ENCODE data around the gene CA11. TPM values are rescaled to one million over a fixed set of nuclear protein-coding genes. Genes with fewer than 3 reads are reported as not detected.

Gene CA11
- total RNA-seq, 2 experiments from 2014 or later: 11.1 to 13.0 TPM

GRCh38 chr19:48600679-48601417 is 45.1 kb downstream of the CA11 start:
- ATAC-seq (no peak), DNase-seq (no peak)
- intact Hi-C loops (cut with micrococcal nuclease): no loop called here
- H3K4me3 Mint-ChIP-seq: no peak overlapping the region
- ChIA-PET CTCF (interaction anchor here (1.1 to 2.8 kb wide), 2 partner anchors 12 to 194 kb away, joined by 3 to 9 read pairs; no protein-coding TSS in a partner anchor), POLR2A (interaction anchor here (1.3 kb wide), 1 partner anchor 14 kb away, joined by 5 read pairs; the partner anchor contains the start of gene FAM83E)
- no peaks in the 10 kb centered on the region for H3K36me3 Mint-ChIP-seq (ENCODE audit: low read depth)
- no peak overlapping the region for H3K27ac Mint-ChIP-seq
- H3K27me3 Mint-ChIP-seq: no peaks in the 10 kb centered on the region
- no peak for TF ChIP-seq CTCF (IDR thresholded peaks at IDR 0.05)
- no peaks in the 10 kb centered on the region for H3K4me1 Mint-ChIP-seq (ENCODE audit: low read depth)
- no peaks in the 10 kb centered on the region for H3K9me3 Mint-ChIP-seq

DNA sequence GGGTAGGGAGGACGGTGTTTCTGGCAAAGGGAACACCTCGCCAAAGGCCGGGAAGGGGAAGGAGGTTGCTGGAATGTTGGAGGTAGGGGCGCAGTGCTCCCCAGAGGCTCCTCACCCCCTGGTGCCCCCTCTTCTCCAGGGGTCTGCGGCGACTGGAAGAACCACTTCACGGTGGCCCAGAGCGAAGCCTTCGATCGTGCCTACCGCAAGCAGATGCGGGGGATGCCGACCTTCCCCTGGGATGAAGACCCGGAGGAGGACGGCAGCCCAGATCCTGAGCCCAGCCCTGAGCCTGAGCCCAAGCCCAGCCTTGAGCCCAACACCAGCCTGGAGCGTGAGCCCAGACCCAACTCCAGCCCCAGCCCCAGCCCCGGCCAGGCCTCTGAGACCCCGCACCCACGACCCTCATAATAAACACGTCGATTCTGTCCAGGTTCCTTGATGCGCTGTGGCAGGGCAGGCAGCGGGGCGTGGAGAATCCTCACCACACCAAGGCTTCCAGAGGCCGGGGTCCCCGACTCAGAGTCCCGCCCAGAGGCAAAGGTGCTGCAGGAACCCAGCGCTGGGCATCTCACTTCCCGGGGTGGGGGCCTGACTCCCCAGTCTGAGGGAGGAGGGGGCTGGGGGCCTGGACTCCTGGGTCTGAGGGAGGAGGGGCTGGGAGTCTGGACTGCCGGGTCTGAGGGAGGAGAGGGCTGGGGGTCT is 46.8 kb downstream of the CA11 start:
- POLR2A ChIA-PET: interaction anchor here (1.3 kb wide), 1 partner anchor 16 kb away, joined by 5 read pairs; the partner anchor contains the start of gene FAM83E
- TF ChIP-seq CTCF (IDR thresholded peaks at IDR 0.05): no peak
- ATAC-seq: no peak
- Mint-ChIP-seq H3K27me3 (no peaks in the 10 kb centered on the region), H3K4me3 (no peak overlapping the region), H3K4me1 (ENCODE audit: low read depth) (no peaks in the 10 kb centered on the region), H3K9me3 (no peaks in the 10 kb centered on the region), H3K27ac (no peak overlapping the region), H3K36me3 (ENCODE audit: low read depth) (no peaks in the 10 kb centered on the region)
- intact Hi-C loops (cut with micrococcal nuclease): no loop called here
- no peak for DNase-seq
- CTCF ChIA-PET: interaction anchor here (0.8 kb wide), 1 partner anchor 10 kb away, joined by 4 read pairs; no protein-coding TSS in a partner anchor

DNA sequence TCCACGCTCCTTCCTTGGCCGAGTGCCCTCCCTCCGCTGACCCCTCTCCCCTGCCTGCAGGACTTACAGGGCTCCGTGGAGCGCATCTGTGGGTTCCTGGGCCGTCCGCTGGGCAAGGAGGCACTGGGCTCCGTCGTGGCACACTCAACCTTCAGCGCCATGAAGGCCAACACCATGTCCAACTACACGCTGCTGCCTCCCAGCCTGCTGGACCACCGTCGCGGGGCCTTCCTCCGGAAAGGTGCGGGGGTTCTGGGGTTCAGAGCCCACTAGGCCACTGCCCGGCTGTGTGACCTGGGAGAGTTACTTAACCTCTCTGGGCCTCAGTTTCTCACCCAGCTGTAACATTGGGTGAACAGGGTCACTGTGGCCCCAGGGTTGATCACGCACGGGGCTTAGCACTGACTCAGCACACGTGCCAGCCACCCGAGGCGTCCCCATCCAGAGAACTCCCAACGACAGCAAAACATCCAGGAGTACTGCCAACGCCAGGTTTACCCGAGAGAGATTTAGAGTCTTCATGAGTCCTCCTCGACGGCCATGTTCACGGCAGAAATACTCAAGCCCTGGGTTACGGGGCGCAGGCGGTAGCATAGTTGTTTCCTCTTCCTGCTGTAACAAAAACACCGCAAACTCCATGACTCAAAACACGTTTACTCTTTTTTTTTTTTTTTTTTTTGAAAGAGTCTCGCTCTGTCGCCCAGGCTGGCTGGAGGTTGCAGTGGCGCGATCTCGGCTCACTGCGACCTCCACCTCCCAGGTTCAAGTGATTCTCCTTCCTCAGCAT is 49.1 kb downstream of the CA11 start:
- no peak for TF ChIP-seq CTCF (IDR thresholded peaks at IDR 0.05)
- DNase-seq (peak; percentile 70), ATAC-seq (peak; percentile 79)
- H3K27ac Mint-ChIP-seq: peak overlapping the region; percentile 87
- H3K4me3 Mint-ChIP-seq: peak overlapping the region; percentile 71
- H3K9me3 Mint-ChIP-seq: no peaks in the 10 kb centered on the region
- no peaks in the 10 kb centered on the region for H3K27me3 Mint-ChIP-seq
- intact Hi-C loops (cut with micrococcal nuclease): no loop called here
- ChIA-PET CTCF (interaction anchor here (3.4 kb wide), 1 partner anchor 12 kb away, joined by 13 read pairs; no protein-coding TSS in a partner anchor), POLR2A (interaction anchor here (1.1 kb wide), 1 partner anchor 20 kb away, joined by 4 read pairs; no protein-coding TSS in a partner anchor)
- H3K4me1 Mint-ChIP-seq (ENCODE audit: low read depth): no peaks in the 10 kb centered on the region
- no peaks in the 10 kb centered on the region for H3K36me3 Mint-ChIP-seq (ENCODE audit: low read depth)

GRCh38 chr19:48596237-48596636 is 49.8 kb downstream of the CA11 start:
- Mint-ChIP-seq H3K4me3 (peak overlapping the region; percentile 71), H3K4me1 (ENCODE audit: low read depth) (no peaks in the 10 kb centered on the region), H3K27ac (peak overlapping the region; percentile 87), H3K36me3 (ENCODE audit: low read depth) (no peaks in the 10 kb centered on the region), H3K27me3 (no peaks in the 10 kb centered on the region), H3K9me3 (no peaks in the 10 kb centered on the region)
- ChIA-PET POLR2A (no interaction called here), CTCF (interaction anchor here (3.4 kb wide), 1 partner anchor 12 kb away, joined by 13 read pairs; no protein-coding TSS in a partner anchor)
- TF ChIP-seq CTCF (IDR thresholded peaks at IDR 0.05): no peak
- no peak for DNase-seq
- intact Hi-C loops (cut with micrococcal nuclease): no loop called here
- no peak for ATAC-seq
